GM12878 (cell line): Measurements from ENCODE around the gene COX10. TPM values are rescaled to one million over a fixed set of nuclear protein-coding genes. Genes with fewer than 3 reads are reported as not detected.

Source experiments
- ATAC-seq: fragments of 200-7000 bp; cut with Tn5 transposase; 3 replicates; pipeline ENCODE4 v1.9.1; 2020; ENCODE audit warnings: mild to moderate bottlenecking, moderate library complexity
- BruUV-seq: library from RNA; stranded (reverse); fragments of 400-500 nt; replicated peaks from 2 replicates; lab custom pipeline; 2021; lab: Mats Ljungman, UMichigan
- CTCF ChIA-PET: fragments of 300-600 bp; sonication (Branson Sonifier 250); formaldehyde crosslinking; extraction: SDS; loops from one replicate; lab custom pipeline; 2021; ENCODE audit warnings: inconsistent platforms; lab: Yijun Ruan, JAX
- POLR2A ChIA-PET: fragments of 350-600 bp; formaldehyde crosslinking; extraction: SDS; loops from one replicate; lab custom pipeline; 2021; ENCODE audit warnings: inconsistent platforms; lab: Charles Lee
- RAD21 ChIA-PET: fragments of 300-600 bp; sonication (Branson Sonifier 250); formaldehyde crosslinking; loops from one replicate; lab custom pipeline; 2023; ENCODE audit warnings: antibody characterized with exemption; ENCODE audit not compliant: unreplicated experiment; lab: Charles Lee
- SMC1A ChIA-PET: fragments of 300-600 bp; sonication (Branson Sonifier 250); formaldehyde crosslinking; loops from one replicate; lab custom pipeline; 2023; ENCODE audit not compliant: unreplicated experiment, uncharacterized antibody; lab: Charles Lee
- DNase-seq: peaks from one replicate; pipeline ENCODE4 v3.0.0-alpha.2; 2011; ENCODE audit warnings: low read depth, low spot score
- FAIRE-seq: peaks from 3 replicates; lab custom pipeline; 2011; peaks lifted over from hg19 to GRCh38; lab: Jason Lieb, UNC
- H2AFZ ChIP-seq: 2 replicates; pipeline ENCODE4 v1.6.0; 2011; ENCODE audit warnings: low read depth, low read length, control low read depth; ENCODE audit not compliant: control insufficient read depth
- H3K27ac ChIP-seq: 2 replicates; pipeline ENCODE4 v1.5.1; 2011; ENCODE audit warnings: control low read depth; ENCODE audit not compliant: control insufficient read depth, insufficient read depth
- H3K27me3 ChIP-seq, 2 experiments: replicated peaks in 1 of 2; 2 replicates each; pipeline versions ENCODE4 v1.6.0 to v1.6.1; 2011; ENCODE audit warnings: low read length in 1 of 2; ENCODE audit not compliant: control insufficient read depth in 2 of 2, insufficient read depth in 2 of 2
- H3K36me3 ChIP-seq, 2 experiments: 2 replicates each; pipeline ENCODE4 v1.5.1; 2011; ENCODE audit warnings: low read length in 1 of 2; ENCODE audit not compliant: control insufficient read depth in 2 of 2, insufficient read depth in 2 of 2
- H3K4me1 ChIP-seq: 2 replicates; pipeline ENCODE4 v1.6.1; 2011; ENCODE audit warnings: mild to moderate bottlenecking, low read length, moderate library complexity, mixed read lengths; ENCODE audit not compliant: control insufficient read depth, insufficient read depth
- H3K4me2 ChIP-seq: 2 replicates; pipeline ENCODE4 v1.6.0; 2011; ENCODE audit warnings: control low read depth; ENCODE audit not compliant: control insufficient read depth, insufficient read depth
- H3K4me3 ChIP-seq: fragments of 200-600 bp; sonication (generic); 2 replicates; pipeline ENCODE4 v1.5.1; 2016
- H3K79me2 ChIP-seq: 2 replicates; pipeline ENCODE4 v1.6.0; 2011; ENCODE audit warnings: low read length; ENCODE audit not compliant: control insufficient read depth, insufficient read depth
- H3K9ac ChIP-seq: 2 replicates; pipeline ENCODE4 v1.8.0; 2011; ENCODE audit warnings: low read length, control low read depth, mixed read lengths; ENCODE audit not compliant: control insufficient read depth, insufficient read depth
- H3K9me3 ChIP-seq: replicated peaks from 3 replicates; pipeline ENCODE4 v1.5.1; 2011; ENCODE audit warnings: mild to moderate bottlenecking, low read length; ENCODE audit not compliant: control insufficient read depth, insufficient read depth
- H4K20me1 ChIP-seq: 2 replicates; pipeline ENCODE4 v1.6.0; 2011; ENCODE audit not compliant: control insufficient read depth, insufficient read depth
- FOXK2 ChIP-seq: fragments of 450-650 bp; IDR thresholded peaks from 2 replicates; pipeline ENCODE4 v1.6.1; 2017; ENCODE audit warnings: mild to moderate bottlenecking, moderate library complexity
- JUNB ChIP-seq: IDR thresholded peaks from 2 replicates; pipeline ENCODE4 v1.6.1; 2016; ENCODE audit warnings: antibody characterized with exemption, mild to moderate bottlenecking
- JUND ChIP-seq: IDR thresholded peaks from 2 replicates; pipeline ENCODE4 v1.6.1; 2012; ENCODE audit warnings: low read depth, mild to moderate bottlenecking, low read length, improper control_type of control experiment, moderate library complexity
- POU2F2 ChIP-seq: IDR thresholded peaks from 3 replicates; pipeline ENCODE4 v1.6.1; 2011; ENCODE audit warnings: low read depth, mild to moderate bottlenecking, low read length, borderline replicate concordance
- YY1 ChIP-seq: IDR thresholded peaks from 2 replicates; pipeline ENCODE4 v1.6.1; 2011; ENCODE audit warnings: low read depth, mild to moderate bottlenecking, low read length
- ZNF622 ChIP-seq: fragments of 450-650 bp; IDR thresholded peaks from 2 replicates; pipeline ENCODE4 v1.6.1; 2017; ENCODE audit warnings: mild to moderate bottlenecking, inconsistent platforms
- ZNF687 ChIP-seq: fragments of 450-650 bp; IDR thresholded peaks from 2 replicates; pipeline ENCODE4 v1.6.1; 2017; ENCODE audit warnings: mild to moderate bottlenecking, moderate library complexity
- WGBS: methylation state at CpG from one replicate; pipeline ENCODE4 v1.1.6; 2016; ENCODE audit warnings: low lambda C conversion rate; ENCODE audit not compliant: insufficient replicate concordance, insufficient coverage; ENCODE audit errors: missing lambda C conversion rate; 5-methylcytosine and 5-hydroxymethylcytosine counted together
- in situ Hi-C: fragments of 300-500 bp; cut with MboI; formaldehyde crosslinking; loops from 9 replicates; pipeline ENCODE4 v1.14.3; 2018; ENCODE audit warnings: mixed read lengths
- intact Hi-C: fragments of 100-400 bp; cut with micrococcal nuclease; formaldehyde crosslinking; loops from one replicate; pipeline ENCODE4 v1.14.2; 2022; ENCODE audit not compliant: unreplicated experiment
- polyA plus RNA-seq, 11 experiments: library from polyadenylated mRNA; depleted of rRNA in 4 of 11; unstranded in 6 of 11; stranded (reverse) in 5 of 11; fragments of >200 nt; fragmentation: Nextera tagmentation in 4 of 11; fragmentation: Illumina TruSeq in 1 of 11; extraction: Ambion mirVana in 4 of 11; extraction: Trizol in 1 of 11; gene quantifications; 1 replicate in 1 of 11; 2 replicates in 10 of 11; pipeline versions ENCODE4 v1.2.1 to v1.2.3, GENCODE V29; 2011 to 2016; ENCODE audit warnings: inconsistent platforms in 2 of 11, missing spikeins in 2 of 11, low read depth in 1 of 11
- total RNA-seq, 4 experiments: library from RNA; depleted of rRNA in 3 of 4; stranded (reverse); fragments of >200 nt in 3 of 4; fragmentation: Illumina TruSeq in 1 of 4; extraction: Trizol in 1 of 4; gene quantifications; 2 replicates each; pipeline versions ENCODE4 v1.2.1 to v1.2.3, GENCODE V29; 2013 to 2021

The COX10 gene
- total and polyA plus RNA-seq, 10 of the 15 experiments (the other 5 are each of a cell fraction or from before 2014, with no cell fraction given) = 9.6 to 29.4 (median 21.3) TPM

- no peak for TF ChIP-seq YY1
- no peak for TF ChIP-seq POU2F2
- TF ChIP-seq ZNF622 = no peak
- TF ChIP-seq JUND = no peak
- TF ChIP-seq ZNF687 = no peak
- no peak for TF ChIP-seq JUNB
- TF ChIP-seq FOXK2 = no peak
- H4K20me1 ChIP-seq = no peaks in the 10 kb centered on the region
- no peak for FAIRE-seq
- BruUV-seq = no TSS peak
- H3K4me2 ChIP-seq = no peak overlapping the region
- peaks cover 0 to 12% of the 10 kb centered on the region in 2 experiments; a peak in 1 of 4 replicates for H3K36me3 ChIP-seq
- ChIA-PET CTCF (no interaction called here), SMC1A (interaction anchor here (1.0 to 1.4 kb wide), 2 partner anchors 10 to 16 kb away, joined by 3 read pairs; no protein-coding TSS in a partner anchor), POLR2A (no interaction called here), RAD21 (no interaction called here)
- H3K27ac ChIP-seq = no peak overlapping the region
- H3K79me2 ChIP-seq = no peaks in the 10 kb centered on the region
- no peaks in the 10 kb centered on the region for H3K4me1 ChIP-seq
- no peak overlapping the region for H3K9ac ChIP-seq
- intact Hi-C loops (no loop called here), in situ Hi-C loops (no loop called here)
- ATAC-seq = no peak
- H3K4me3 ChIP-seq = no peak overlapping the region
- DNase-seq = no peak
- H3K27me3 ChIP-seq = no peaks in the 10 kb centered on the region
- H2AFZ ChIP-seq = no peak overlapping the region
- H3K9me3 ChIP-seq = no peaks in the 10 kb centered on the region
- WGBS = 100% methylated on average over 1 of the region's 1 CpG
These were observed 31.9 kb upstream of the COX10 start for GRCh38 chr17:14037453-14037852.
